ENCODE measurements around the gene EXD1. TPM values are rescaled to one million over a fixed set of nuclear protein-coding genes. Genes with fewer than 3 reads are reported as not detected.

Gene EXD1
- polyA plus RNA-seq, 1 donor (not counting 4 experiments of a cell fraction or from before 2014, with no cell fraction given) = 0.16 TPM

DNA sequence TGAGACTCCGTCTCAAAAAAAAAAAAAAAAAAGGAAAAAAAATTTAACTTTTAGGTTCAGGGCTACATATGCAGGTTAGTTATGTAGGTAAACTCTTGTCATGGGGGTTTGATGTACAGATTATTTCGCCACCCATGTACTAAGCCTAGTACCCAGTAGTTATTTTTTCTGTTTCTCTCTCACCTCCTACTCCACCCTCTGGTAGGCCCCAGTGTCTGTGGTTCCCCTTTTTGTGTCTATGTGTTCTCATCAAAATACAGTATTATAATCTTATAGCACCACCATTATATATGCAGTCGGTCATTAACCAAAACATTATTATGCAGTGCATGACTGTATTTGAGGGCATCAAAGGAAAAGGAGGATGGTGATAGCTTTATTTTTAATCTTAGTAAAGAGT, 47.8 kb upstream of the EXD1 start:
- dilution Hi-C loops (cut with MboI; ENCODE audit: extremely low pct_ligation_motif_present, low sequenced_read_pairs) = no loop called here
- no peaks in the 10 kb centered on the region for H3K9me1 ChIP-seq (ENCODE audit: control insufficient read depth, extremely low read depth, insufficient read depth, low read length)
- no peak overlapping the region for H3K4me3 ChIP-seq (ENCODE audit: control insufficient read depth in 2 of 3, extremely low read depth in 1 of 3, insufficient read depth in 2 of 3, low read depth in 1 of 3, low read length in 3 of 3)
- no peak overlapping the region for H3K27ac ChIP-seq (ENCODE audit: control insufficient read depth, insufficient read depth, low read length)
- no peaks in the 10 kb centered on the region for H3K79me2 ChIP-seq (ENCODE audit: control insufficient read depth, insufficient read depth, low read length)
- DNase-seq (ENCODE audit: low read depth, low spot score) (no peak), FAIRE-seq (no peak)
- peaks cover 9 to 16% of the 10 kb centered on the region in 2 experiments for H3K36me3 ChIP-seq (ENCODE audit: control insufficient read depth in 2 of 2, extremely low read depth in 1 of 2, insufficient read depth in 2 of 2, low read length in 2 of 2)
- H3K4me1 ChIP-seq (ENCODE audit: control insufficient read depth, extremely low read depth, insufficient read depth, low read length) = peaks cover 14% of the 10 kb centered on the region
- H3K4me2 ChIP-seq (ENCODE audit: control insufficient read depth, extremely low read depth, insufficient read depth, low read depth, low read length) = no peak overlapping the region
- no peak overlapping the region for H2AFZ ChIP-seq (ENCODE audit: control insufficient read depth, low read length)
- H3K9me3 ChIP-seq (ENCODE audit: control insufficient read depth, low read depth, low read length) = no peaks in the 10 kb centered on the region
- H4K20me1 ChIP-seq (ENCODE audit: control insufficient read depth, extremely low read depth, insufficient read depth, low read length) = no peaks in the 10 kb centered on the region
- H3K27me3 ChIP-seq (ENCODE audit: control insufficient read depth, extremely low read depth, insufficient read depth, low read length) = no peaks in the 10 kb centered on the region
- no peak for TF ChIP-seq EZH2 (IDR thresholded peaks at IDR 0.05; ENCODE audit: low read length)
- TF ChIP-seq, protein P1, sequence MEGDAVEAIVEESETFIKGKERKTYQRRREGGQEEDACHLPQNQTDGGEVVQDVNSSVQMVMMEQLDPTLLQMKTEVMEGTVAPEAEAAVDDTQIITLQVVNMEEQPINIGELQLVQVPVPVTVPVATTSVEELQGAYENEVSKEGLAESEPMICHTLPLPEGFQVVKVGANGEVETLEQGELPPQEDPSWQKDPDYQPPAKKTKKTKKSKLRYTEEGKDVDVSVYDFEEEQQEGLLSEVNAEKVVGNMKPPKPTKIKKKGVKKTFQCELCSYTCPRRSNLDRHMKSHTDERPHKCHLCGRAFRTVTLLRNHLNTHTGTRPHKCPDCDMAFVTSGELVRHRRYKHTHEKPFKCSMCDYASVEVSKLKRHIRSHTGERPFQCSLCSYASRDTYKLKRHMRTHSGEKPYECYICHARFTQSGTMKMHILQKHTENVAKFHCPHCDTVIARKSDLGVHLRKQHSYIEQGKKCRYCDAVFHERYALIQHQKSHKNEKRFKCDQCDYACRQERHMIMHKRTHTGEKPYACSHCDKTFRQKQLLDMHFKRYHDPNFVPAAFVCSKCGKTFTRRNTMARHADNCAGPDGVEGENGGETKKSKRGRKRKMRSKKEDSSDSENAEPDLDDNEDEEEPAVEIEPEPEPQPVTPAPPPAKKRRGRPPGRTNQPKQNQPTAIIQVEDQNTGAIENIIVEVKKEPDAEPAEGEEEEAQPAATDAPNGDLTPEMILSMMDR (optimal IDR thresholded peaks at IDR 0.05 in 1 of 3, IDR thresholded peaks at IDR 0.05 in 1 of 3, conservative IDR thresholded peaks at IDR 0.05 in 1 of 3; ENCODE audit: extremely low read depth in 1 of 3, insufficient read depth in 2 of 3, low read length in 3 of 3) = no peak
- H3K9ac ChIP-seq (ENCODE audit: control insufficient read depth, extremely low read depth, insufficient read depth, low read length) = no peak overlapping the region

DNA sequence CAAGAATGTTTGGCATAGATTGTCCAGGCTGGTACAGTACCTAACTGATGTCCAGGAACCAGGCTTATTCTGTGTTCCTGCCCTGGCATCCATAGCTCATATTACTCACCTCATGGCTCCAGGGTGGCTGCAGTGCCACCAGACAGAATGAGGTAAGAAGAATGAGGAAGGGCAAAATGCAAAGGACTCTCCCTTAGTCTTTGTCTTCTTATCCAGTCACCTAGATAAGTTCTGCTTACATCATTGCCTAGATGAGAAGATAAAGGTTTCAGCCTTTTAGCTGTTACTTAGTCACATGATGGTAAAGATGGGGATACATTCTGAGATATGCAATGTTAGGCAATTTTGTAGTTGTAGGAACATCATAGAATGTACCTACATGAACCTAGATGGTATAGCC, 46.3 kb upstream of the EXD1 start:
- dilution Hi-C loops (cut with MboI; ENCODE audit: extremely low pct_ligation_motif_present, low sequenced_read_pairs) = no loop called here
- no peak for DNase-seq (ENCODE audit: low read depth, low spot score)
- Histone ChIP-seq H3K9me1 (ENCODE audit: control insufficient read depth, extremely low read depth, insufficient read depth, low read length) (no peaks in the 10 kb centered on the region), H2AFZ (ENCODE audit: control insufficient read depth, low read length) (no peak overlapping the region), H3K27ac (ENCODE audit: control insufficient read depth, insufficient read depth, low read length) (no peak overlapping the region), H4K20me1 (ENCODE audit: control insufficient read depth, extremely low read depth, insufficient read depth, low read length) (no peaks in the 10 kb centered on the region), H3K4me2 (ENCODE audit: control insufficient read depth, extremely low read depth, insufficient read depth, low read depth, low read length) (no peak overlapping the region), H3K4me1 (ENCODE audit: control insufficient read depth, extremely low read depth, insufficient read depth, low read length) (peaks cover 8% of the 10 kb centered on the region), H3K27me3 (ENCODE audit: control insufficient read depth, extremely low read depth, insufficient read depth, low read length) (no peaks in the 10 kb centered on the region), H3K9ac (ENCODE audit: control insufficient read depth, extremely low read depth, insufficient read depth, low read length) (no peak overlapping the region), H3K36me3 (ENCODE audit: control insufficient read depth in 2 of 2, extremely low read depth in 1 of 2, insufficient read depth in 2 of 2, low read length in 2 of 2) (peaks cover 11 to 15% of the 10 kb centered on the region in 2 experiments), H3K79me2 (ENCODE audit: control insufficient read depth, insufficient read depth, low read length) (no peaks in the 10 kb centered on the region), H3K4me3 (ENCODE audit: control insufficient read depth in 2 of 3, extremely low read depth in 1 of 3, insufficient read depth in 2 of 3, low read depth in 1 of 3, low read length in 3 of 3) (no peak overlapping the region), H3K9me3 (ENCODE audit: control insufficient read depth, low read depth, low read length) (no peaks in the 10 kb centered on the region)
- TF ChIP-seq, protein P1 (optimal IDR thresholded peaks at IDR 0.05 in 1 of 3, IDR thresholded peaks at IDR 0.05 in 1 of 3, conservative IDR thresholded peaks at IDR 0.05 in 1 of 3; ENCODE audit: extremely low read depth in 1 of 3, insufficient read depth in 2 of 3, low read length in 3 of 3) = no peak
- TF ChIP-seq EZH2 (IDR thresholded peaks at IDR 0.05; ENCODE audit: low read length) = no peak
- no peak for FAIRE-seq

Measured in keratinocyte (primary cell).